Type B pancreatic cell (in vitro differentiated cells): ENCODE data around the gene DOCK1. TPM values are rescaled to one million over a fixed set of nuclear protein-coding genes. Genes with fewer than 3 reads are reported as not detected.
"Not testable (repeated sequence)": the region's sequence is repeated elsewhere in the genome, so short reads cannot be mapped to it uniquely, and the experiment has no call there.

Source experiments
- DNase-seq: peaks from one replicate; pipeline ENCODE4 v3.0.0; 2021; ENCODE audit warnings: mixed read lengths; ENCODE audit not compliant: unreplicated experiment; ENCODE audit errors: extremely low spot score
- H3K27ac Mint-ChIP-seq: 2 replicates; pipeline ENCODE4 v1.8.0; 2021; ENCODE audit warnings: mild to moderate bottlenecking, mixed read lengths
- H3K27me3 Mint-ChIP-seq: 2 replicates; pipeline ENCODE4 v1.8.0; 2021; ENCODE audit warnings: mixed read lengths
- H3K36me3 Mint-ChIP-seq: 2 replicates; pipeline ENCODE4 v1.8.0; 2021; ENCODE audit warnings: mixed read lengths
- H3K4me1 Mint-ChIP-seq: one replicate; pipeline ENCODE4 v1.8.0; 2021; ENCODE audit warnings: mixed read lengths; ENCODE audit not compliant: unreplicated experiment
- H3K4me3 Mint-ChIP-seq: 2 replicates; pipeline ENCODE4 v1.8.0; 2021; ENCODE audit warnings: mild to moderate bottlenecking, mixed read lengths
- H3K9me3 Mint-ChIP-seq: 2 replicates; pipeline ENCODE4 v1.8.0; 2021; ENCODE audit warnings: mixed read lengths
- CTCF ChIP-seq: fragments of 200-600 bp; sonication (generic); conservative IDR thresholded peaks from 2 replicates; pipeline ENCODE4 v1.5.0; 2021; ENCODE audit warnings: antibody characterized with exemption, mild to moderate bottlenecking
- total RNA-seq: library from RNA; stranded (reverse); gene quantifications from 2 replicates; pipeline ENCODE4 v1.2.1, GENCODE V29; 2021; ENCODE audit warnings: low replicate concordance

The DOCK1 gene
- total RNA-seq, 1 donor from 2014 or later, result 67.4 TPM

DNA sequence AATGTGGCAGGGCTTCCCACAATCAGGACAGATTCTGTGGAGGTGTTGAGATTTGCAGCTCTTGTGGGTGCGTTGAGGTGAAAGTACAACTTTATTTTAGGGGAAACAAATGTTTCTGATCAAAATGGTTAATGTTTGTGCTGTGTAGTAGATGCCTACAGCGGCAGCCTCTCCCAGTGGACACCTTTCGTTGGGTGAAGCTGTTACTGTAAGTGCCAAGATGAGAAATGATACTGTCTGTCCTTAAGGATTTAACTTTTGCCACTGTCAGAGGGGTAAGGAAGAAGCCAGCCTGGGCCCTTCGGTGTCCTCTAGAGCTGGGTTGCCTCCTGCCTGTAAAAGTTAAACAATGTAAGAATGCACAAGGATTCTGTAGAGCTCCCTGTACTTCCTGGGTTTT, 27.9 kb downstream of the DOCK1 start:
- H3K36me3 Mint-ChIP-seq, result peaks cover 32% of the 10 kb centered on the region
- no peak overlapping the region for H3K4me3 Mint-ChIP-seq
- H3K4me1 Mint-ChIP-seq, result peaks cover 38% of the 10 kb centered on the region
- H3K27me3 Mint-ChIP-seq, result no peaks in the 10 kb centered on the region
- H3K9me3 Mint-ChIP-seq, result no peaks in the 10 kb centered on the region
- H3K27ac Mint-ChIP-seq, result peak overlapping the region; percentile 13
- no peak for DNase-seq
- TF ChIP-seq CTCF, result no peak

DNA sequence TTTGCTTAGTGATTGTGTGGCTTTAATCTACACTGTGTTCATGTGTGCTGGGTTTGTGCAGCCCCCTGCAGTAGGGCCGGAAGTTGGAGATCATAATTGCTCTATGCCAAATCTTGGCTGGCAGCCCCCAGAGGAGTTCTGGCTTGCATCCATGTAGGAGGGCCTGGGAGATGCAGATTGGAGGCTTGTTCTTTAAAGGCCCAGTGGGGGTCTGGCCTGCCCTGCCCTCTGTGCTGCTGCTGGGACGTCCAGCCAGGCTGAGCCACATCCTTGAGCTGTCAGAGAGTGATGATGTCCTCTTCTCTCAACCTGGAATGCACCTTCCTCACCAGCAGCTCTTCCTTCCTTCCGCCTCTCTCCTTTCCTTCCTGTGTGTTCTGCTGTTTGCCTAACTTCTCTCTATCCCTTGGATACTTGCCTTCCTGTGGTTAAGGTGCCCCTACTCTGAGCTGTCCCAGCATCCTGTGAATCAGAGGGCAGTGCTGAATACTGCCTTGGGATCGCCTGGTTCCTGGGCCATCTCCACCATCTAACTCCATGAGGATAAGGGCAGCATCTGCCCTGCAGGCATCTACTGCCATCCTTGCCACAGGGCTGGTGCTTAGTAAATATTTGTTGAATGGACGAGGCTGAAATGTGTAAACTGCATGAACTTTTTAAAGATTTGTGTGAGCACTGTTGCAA, 30.2 kb downstream of the DOCK1 start:
- TF ChIP-seq CTCF, result no peak
- Mint-ChIP-seq H3K4me1 (peaks cover 26% of the 10 kb centered on the region), H3K36me3 (peaks cover 35% of the 10 kb centered on the region), H3K9me3 (no peaks in the 10 kb centered on the region), H3K4me3 (no peak overlapping the region), H3K27ac (no peak overlapping the region), H3K27me3 (no peaks in the 10 kb centered on the region)
- no peak for DNase-seq

DNA sequence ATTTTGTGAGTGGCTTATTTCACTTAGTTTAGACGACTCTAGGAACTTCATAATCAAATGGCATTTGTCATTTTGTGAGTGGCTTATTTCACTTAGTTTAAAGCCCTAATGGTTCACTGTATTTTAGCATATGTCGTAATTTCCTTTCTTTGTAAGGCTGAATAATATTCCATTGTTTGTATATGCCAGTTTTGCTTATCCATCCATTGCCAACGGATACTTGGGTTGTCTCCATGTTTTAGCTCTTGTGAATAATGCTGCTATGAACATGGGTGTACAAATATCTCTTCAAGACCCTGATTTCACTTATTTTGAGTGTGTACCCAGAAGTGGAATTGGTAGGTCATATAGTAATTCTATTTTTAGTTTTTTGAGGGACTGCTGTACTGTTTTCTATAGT, 31.8 kb downstream of the DOCK1 start:
- H3K27ac Mint-ChIP-seq, result no peak overlapping the region
- peaks cover 30% of the 10 kb centered on the region for H3K36me3 Mint-ChIP-seq
- H3K4me3 Mint-ChIP-seq, result no peak overlapping the region
- no peaks in the 10 kb centered on the region for H3K9me3 Mint-ChIP-seq
- DNase-seq, result no peak
- TF ChIP-seq CTCF, result no peak
- H3K27me3 Mint-ChIP-seq, result no peaks in the 10 kb centered on the region
- H3K4me1 Mint-ChIP-seq, result peaks cover 19% of the 10 kb centered on the region

GRCh38 chr10:126938121-126938520, 32.9 kb downstream of the DOCK1 start:
- not testable (repeated sequence) for H3K9me3 Mint-ChIP-seq, DNase-seq, H3K27ac Mint-ChIP-seq, H3K4me3 Mint-ChIP-seq, H3K27me3 Mint-ChIP-seq
- Mint-ChIP-seq H3K36me3 (peaks cover 30% of the 10 kb centered on the region), H3K4me1 (peaks cover 16% of the 10 kb centered on the region)

- no peak for DNase-seq
- Mint-ChIP-seq H3K4me1 (peaks cover 8% of the 10 kb centered on the region), H3K27me3 (no peaks in the 10 kb centered on the region), H3K36me3 (peaks cover 31% of the 10 kb centered on the region), H3K27ac (no peak overlapping the region), H3K4me3 (no peak overlapping the region), H3K9me3 (no peaks in the 10 kb centered on the region)
- TF ChIP-seq CTCF, result no peak
Observed at GRCh38 chr10:126939706-126940105, 34.5 kb downstream of the DOCK1 start.

DNA sequence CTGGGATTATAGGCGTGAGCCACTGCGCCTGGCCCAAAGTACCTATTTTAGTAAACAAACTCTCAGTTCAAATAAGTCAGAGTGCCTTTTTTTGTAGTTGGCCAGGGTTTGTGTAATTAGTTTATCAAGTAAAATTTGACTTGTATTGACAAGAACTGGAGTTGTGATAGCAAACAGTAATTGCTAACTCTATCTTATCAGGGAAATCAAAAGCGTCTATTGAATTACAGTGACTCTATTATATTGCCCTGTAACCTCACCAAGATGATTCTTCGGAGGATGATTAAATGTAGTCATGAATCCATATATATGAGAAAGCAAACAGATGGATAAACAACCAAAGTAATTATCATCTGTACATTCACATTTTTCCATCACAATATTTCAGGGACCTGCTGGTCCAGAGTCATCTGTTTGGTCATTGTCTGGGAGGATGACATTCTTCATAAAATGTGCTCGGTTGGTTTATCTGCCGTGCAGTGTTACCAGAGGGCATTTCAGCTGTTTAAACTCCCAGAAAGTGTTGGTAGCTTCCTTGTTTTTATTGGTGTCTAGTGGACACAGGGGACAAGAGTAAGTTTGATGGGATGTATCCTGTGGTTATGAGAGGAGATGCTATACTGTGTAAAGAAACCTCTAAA, 35.6 kb downstream of the DOCK1 start:
- TF ChIP-seq CTCF, result no peak
- no peaks in the 10 kb centered on the region for H3K27me3 Mint-ChIP-seq
- H3K9me3 Mint-ChIP-seq, result no peaks in the 10 kb centered on the region
- H3K36me3 Mint-ChIP-seq, result peaks cover 27% of the 10 kb centered on the region
- no peak overlapping the region for H3K4me3 Mint-ChIP-seq
- no peak for DNase-seq
- no peak overlapping the region for H3K27ac Mint-ChIP-seq
- peaks cover under 1% of the 10 kb centered on the region for H3K4me1 Mint-ChIP-seq
